ENCODE measurements around the gene COL16A1.

Gene COL16A1

GRCh38 chr1:31683997-31684396, 19.8 kb downstream of the COL16A1 start:
- DNase-seq (ENCODE audit: low spot score): peak; percentile 49

GRCh38 chr1:31681415-31681814, 22.4 kb downstream of the COL16A1 start:
- DNase-seq (ENCODE audit: low spot score): no peak

- DNase-seq (ENCODE audit: low spot score): no peak
Measured at GRCh38 chr1:31679676-31680230, 24.1 kb downstream of the COL16A1 start.

- no peak for DNase-seq (ENCODE audit: low spot score)
Measured at GRCh38 chr1:31679091-31679490, 24.7 kb downstream of the COL16A1 start.

DNA sequence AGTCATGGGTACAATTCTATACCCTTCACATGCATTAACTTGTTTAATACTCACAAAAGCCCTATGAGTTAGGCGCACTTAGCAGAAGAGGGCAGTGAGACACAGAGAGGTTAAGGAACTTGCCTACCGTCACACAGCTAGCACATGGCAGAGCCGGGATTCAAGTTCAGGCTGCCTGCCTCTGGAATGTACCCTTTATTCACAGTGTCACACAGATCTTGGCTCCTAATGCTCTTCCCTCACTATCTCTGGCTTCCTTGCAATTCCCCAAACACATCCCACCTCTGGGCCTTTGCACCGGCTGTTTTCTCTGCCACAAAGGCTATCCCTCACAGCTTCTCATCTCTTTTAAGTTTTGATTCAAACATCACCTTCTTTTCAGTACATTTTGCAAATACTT, 25.1 kb downstream of the COL16A1 start:
- DNase-seq (ENCODE audit: low spot score): no peak

- no peak for DNase-seq (ENCODE audit: low spot score)
Measured at GRCh38 chr1:31677949-31678348, 25.9 kb downstream of the COL16A1 start.

- DNase-seq (ENCODE audit: low spot score): no peak
Measured at GRCh38 chr1:31677401-31677800, 26.4 kb downstream of the COL16A1 start.

DNA sequence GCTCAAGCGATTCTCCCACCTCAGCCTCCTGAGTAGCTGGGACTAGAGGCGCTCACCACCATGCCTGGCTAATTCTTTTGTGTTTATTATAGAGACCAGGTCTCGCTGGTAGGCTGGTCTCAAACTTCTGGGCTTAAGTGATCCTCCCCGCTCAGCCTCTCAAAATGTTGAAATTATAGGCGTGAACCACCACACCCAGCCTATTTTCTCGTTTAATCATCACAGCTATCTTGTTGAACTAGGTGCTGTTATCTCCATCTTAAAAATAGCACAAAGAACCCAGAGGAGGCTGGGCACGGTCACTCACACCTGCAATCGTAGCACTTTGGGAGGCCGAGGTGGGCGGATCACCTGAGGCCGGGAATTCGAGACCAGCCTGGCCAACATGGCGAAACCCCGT, 28.1 kb downstream of the COL16A1 start:
- DNase-seq (ENCODE audit: low spot score): no peak

DNA sequence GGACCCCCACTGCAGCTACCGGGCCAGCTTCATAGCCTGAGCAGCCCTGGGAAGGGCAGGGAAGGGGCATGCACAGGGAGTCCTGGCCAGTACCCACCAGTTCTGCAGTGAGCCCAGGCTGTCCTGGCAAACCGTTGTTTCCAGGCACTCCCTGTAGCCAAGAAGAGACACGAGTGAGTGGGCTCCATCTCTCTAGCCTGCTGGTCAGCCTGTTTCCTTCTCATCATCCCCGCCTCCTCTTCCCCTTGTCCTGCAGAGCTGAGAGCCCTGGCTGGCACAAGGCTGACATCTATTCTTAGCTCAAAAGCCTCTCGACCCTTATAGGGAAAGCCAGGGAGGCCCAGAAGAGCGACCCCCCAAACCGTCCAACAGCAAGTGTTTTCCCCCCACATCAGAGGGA, 28.7 kb downstream of the COL16A1 start:
- DNase-seq (ENCODE audit: low spot score): no peak

- DNase-seq (ENCODE audit: low spot score): no peak
Measured at GRCh38 chr1:31674626-31675025, 29.2 kb downstream of the COL16A1 start.

GRCh38 chr1:31673433-31673832, 30.4 kb downstream of the COL16A1 start:
- no peak for DNase-seq (ENCODE audit: low spot score)

- DNase-seq (ENCODE audit: low spot score): no peak
Measured at GRCh38 chr1:31672986-31673385, 30.8 kb downstream of the COL16A1 start.

GRCh38 chr1:31671561-31672201, 32.1 kb downstream of the COL16A1 start:
- DNase-seq (ENCODE audit: low spot score): no peak

- no peak for DNase-seq (ENCODE audit: low spot score)
Measured at GRCh38 chr1:31671147-31671546, 32.7 kb downstream of the COL16A1 start.

GRCh38 chr1:31670593-31670964, 33.2 kb downstream of the COL16A1 start:
- no peak for DNase-seq (ENCODE audit: low spot score)

DNA sequence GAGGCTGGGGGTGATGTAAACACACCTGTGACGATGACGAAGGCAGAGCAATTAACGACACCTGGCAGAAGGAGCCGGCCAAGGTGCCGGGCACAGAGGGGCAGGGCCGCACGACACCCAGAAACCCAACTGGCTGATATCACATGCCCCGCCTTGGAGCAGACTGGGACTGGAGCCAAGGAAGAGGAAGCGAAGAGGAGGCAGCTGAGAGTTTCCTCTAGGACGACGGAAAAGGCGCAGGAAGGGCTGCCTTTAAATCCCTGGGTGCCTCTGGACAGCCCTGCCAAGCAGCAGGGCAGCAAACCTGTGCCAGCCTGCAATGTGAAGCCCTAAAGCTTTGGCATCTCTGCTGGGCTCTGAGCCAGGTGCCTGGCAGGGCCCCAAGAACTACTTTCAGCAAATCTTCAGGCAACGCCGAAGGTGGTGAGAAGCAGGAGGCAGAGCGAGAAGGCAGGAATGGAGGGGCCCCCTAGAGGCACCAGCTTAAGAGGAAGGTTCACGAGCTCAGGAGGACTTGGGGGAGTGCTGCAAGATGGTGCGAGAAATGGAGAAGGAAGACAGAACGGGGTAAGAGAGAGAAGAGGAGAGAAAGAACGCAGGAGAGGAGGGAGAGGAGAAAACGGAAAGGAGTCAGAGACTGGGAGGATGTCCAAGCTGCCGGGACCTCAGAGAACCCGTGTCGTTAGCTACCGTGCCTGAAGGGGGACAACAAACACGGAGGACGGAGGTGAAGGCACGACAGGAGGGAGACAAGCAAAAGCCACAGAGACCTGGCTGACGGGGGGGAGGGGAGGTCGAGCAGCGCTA, 33.8 kb downstream of the COL16A1 start:
- DNase-seq (ENCODE audit: low spot score): peak; percentile 42

DNA sequence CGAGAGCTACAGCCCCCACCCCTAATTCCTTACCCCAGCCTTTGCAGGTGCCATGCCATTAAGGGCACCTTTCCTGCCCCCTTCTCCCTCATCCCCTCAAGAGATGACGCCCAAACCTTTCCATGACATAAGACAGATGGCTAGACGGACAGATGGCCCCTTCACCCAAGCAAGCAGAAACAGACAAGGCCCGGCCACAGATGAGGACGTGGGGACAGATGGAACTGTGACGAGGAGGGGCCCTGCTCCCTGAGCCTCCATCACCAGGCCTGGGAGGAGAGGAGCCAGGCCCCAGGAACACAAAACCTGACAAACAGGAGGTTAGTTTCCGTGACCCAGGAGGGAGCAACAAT, 34.4 kb downstream of the COL16A1 start:
- no peak for DNase-seq (ENCODE audit: low spot score)

DNA sequence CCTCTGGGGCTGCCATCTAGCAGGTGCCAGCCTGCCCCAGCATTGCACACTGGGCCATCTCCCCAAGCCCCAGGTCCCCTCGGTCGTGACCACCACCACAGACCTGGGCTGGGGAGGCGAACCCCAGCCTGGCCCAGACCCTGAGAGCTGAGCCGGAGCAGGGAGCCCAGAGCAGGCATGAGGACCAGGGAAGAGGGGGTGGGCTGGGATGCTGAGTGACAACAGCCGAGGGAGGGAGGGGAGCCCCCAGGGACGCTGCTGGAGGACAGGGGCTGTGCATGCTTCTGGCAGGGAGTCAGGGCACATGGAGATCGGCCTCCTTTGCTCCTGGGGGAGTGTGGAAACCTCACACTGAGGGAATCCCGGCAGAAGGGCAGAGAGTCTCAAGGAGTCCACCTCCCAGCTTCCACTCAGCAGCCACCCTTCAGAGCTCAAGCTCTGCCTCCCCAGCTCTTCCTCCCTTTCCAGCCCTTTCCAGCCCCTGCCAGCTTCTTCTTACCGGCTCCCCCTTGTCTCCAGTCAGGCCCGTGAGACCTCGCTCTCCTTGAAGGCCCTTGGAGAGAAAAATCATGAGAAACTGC, 35.4 kb downstream of the COL16A1 start:
- DNase-seq (ENCODE audit: low spot score): no peak

GRCh38 chr1:31667065-31667785, 36.6 kb downstream of the COL16A1 start:
- no peak for DNase-seq (ENCODE audit: low spot score)

DNA sequence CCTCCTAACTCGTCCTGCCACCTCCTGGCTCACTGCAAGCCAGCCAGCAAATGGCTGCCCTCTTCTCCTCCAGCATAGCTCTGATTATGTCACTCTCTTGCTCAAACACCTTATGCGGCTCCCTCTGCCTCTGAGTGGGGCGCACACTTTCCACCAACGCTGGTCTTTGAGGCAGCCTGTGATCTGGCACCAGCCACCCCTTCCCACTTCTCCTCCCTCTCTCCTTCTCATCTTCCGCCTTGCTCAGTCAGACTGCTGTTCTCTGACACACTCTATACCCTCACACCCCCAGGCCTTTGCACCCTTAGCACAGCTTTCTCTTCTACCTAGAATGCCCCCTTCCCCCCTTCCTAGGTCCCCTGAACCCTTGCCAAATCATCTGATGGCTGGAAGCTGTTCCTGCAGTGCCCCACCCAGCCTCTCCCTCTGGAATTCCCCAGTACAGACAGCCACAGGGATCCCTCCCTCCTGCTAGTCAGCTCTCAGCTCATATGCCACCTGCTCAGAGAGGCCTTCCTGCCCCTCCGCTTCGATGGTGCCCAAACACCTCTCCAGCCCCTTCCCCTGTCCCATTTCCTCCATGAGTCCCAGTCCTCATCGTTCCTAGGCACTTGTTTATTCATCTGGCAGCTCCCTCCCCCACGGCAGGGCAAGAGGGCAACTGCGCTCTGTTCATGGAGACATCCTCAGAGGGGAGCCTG, 37.4 kb downstream of the COL16A1 start:
- peak; percentile 17 for DNase-seq (ENCODE audit: low spot score)

GRCh38 chr1:31665234-31665878, 38.5 kb downstream of the COL16A1 start:
- no peak for DNase-seq (ENCODE audit: low spot score)
